Upper lobe of left lung (tissue), 6 donors: ENCODE measurements around the gene SZT2. TPM values are rescaled to one million over a fixed set of nuclear protein-coding genes. Genes with fewer than 3 reads are reported as not detected.

Experiments used
- ATAC-seq, 2 donors: fragments of 200-7000 bp; cut with Tn5 transposase; one replicate each; pipeline ENCODE4 v1.9.1; 2022; ENCODE audit warnings: mild to moderate bottlenecking in 2 of 2, moderate library complexity in 2 of 2; ENCODE audit not compliant: low FRiP score in 2 of 2
- DNase-seq, 2 donors: peaks; one replicate each; pipeline ENCODE4 v3.0.0-alpha.2; 2019 to 2020
- H3K27ac ChIP-seq, 4 donors: fragments of 200-600 bp; sonication (generic); one replicate each; pipeline ENCODE4 v1.5.1; 2016 to 2019
- H3K27me3 ChIP-seq, 4 donors: fragments of 200-600 bp; sonication (generic); one replicate each; pipeline ENCODE4 v1.5.1; 2017 to 2019
- H3K36me3 ChIP-seq, 4 donors: fragments of 200-600 bp; sonication (generic); one replicate each; pipeline ENCODE4 v1.5.1; 2016 to 2019
- H3K4me1 ChIP-seq, 4 donors: fragments of 200-600 bp; sonication (generic); one replicate each; pipeline ENCODE4 v1.5.1; 2018 to 2019
- H3K4me3 ChIP-seq, 4 donors: fragments of 200-600 bp; sonication (generic); one replicate each; pipeline ENCODE4 v1.5.1; 2017 to 2019; ENCODE audit warnings: mild to moderate bottlenecking in 2 of 4, moderate library complexity in 1 of 4
- H3K9me3 ChIP-seq, 4 donors: fragments of 200-600 bp; sonication (generic); one replicate each; pipeline ENCODE4 v1.5.1; 2018 to 2019
- EP300 ChIP-seq, 4 donors: sonication (generic); formaldehyde crosslinking; IDR thresholded peaks; one replicate each; pipeline ENCODE4 v1.5.1; 2017; ENCODE audit warnings: antibody characterized with exemption in 4 of 4, control low read depth in 2 of 4
- POLR2A ChIP-seq, 4 donors: fragments of 450-650 bp; IDR thresholded peaks; one replicate each; pipeline ENCODE4 v1.5.1; 2016 to 2017; ENCODE audit warnings: antibody characterized with exemption in 4 of 4, mild to moderate bottlenecking in 2 of 4
- POLR2AphosphoS5 ChIP-seq, 2 donors: sonication (generic); formaldehyde crosslinking; IDR thresholded peaks; one replicate each; pipeline ENCODE4 v1.5.1; 2017; ENCODE audit warnings: antibody characterized with exemption in 2 of 2
- whole genome bisulfite sequencing, 2 donors: methylation state at CpG; one replicate each; pipeline ENCODE4 v1.1.5; 2017 to 2018; 5-methylcytosine and 5-hydroxymethylcytosine counted together
- total RNA-seq, 6 donors: library from RNA; depleted of rRNA in 4 of 6; stranded (reverse); fragments of >200 nt in 4 of 6; gene quantifications; one replicate each; pipeline versions ENCODE4 v1.1.0 to v1.2.1, GENCODE V29; 2016 to 2021
- TF ChIP-seq, protein P1 (sequence below), 6 experiments: fragments of 450-650 bp in 4 of 6; fragments of 200-600 bp in 2 of 6; sonication (generic) in 2 of 6; IDR thresholded peaks; one replicate each; pipeline ENCODE4 v1.5.1; 2016 to 2019; ENCODE audit warnings: antibody characterized with exemption in 6 of 6
- donor health status: DM: no; HTN: no; CAD: no; lungs with moderate emphysema.
- donor health status: DM: no; HTN: yes; CAD: no; lungs with severe emphysema.

SZT2 gene
- total RNA-seq, 6 donors from 2014 or later = 33.3 to 184 (median 57.0) TPM

DNA sequence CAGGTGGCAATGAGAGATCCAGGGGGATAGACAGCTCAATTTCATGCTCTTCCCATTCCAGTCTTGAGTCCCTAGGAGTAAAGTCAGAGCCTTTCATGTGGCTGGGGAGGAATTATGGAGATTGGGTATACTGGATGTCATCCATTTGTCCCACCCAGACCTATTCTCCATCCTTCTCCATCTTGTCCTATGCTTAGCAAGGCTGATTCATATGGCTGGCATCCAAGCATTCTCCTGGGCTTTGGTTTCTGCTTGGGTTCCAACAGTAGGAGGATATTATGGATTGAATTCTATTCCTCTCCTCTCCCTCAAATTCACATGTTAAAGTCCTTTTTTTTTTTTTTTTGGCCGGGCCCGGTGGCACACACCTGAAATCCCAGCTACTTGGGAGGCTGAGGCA is 34.8 kb upstream of the SZT2 start:
- DNase-seq (no peak), ATAC-seq (no peak)
- 91 to 100% methylated on average over 2 of the region's 2 CpGs for whole genome bisulfite sequencing, 2 donors
- peaks cover 0 to under 1% (median 0%) of the 10 kb centered on the region in 4 donors for H3K36me3 ChIP-seq
- no peaks in the 10 kb centered on the region for H3K27me3 ChIP-seq
- TF ChIP-seq EP300 (IDR thresholded peaks at IDR 0.05) (no peak), POLR2AphosphoS5 (IDR thresholded peaks at IDR 0.05) (no peak), POLR2A (IDR thresholded peaks at IDR 0.05) (no peak)
- TF ChIP-seq, protein P1, sequence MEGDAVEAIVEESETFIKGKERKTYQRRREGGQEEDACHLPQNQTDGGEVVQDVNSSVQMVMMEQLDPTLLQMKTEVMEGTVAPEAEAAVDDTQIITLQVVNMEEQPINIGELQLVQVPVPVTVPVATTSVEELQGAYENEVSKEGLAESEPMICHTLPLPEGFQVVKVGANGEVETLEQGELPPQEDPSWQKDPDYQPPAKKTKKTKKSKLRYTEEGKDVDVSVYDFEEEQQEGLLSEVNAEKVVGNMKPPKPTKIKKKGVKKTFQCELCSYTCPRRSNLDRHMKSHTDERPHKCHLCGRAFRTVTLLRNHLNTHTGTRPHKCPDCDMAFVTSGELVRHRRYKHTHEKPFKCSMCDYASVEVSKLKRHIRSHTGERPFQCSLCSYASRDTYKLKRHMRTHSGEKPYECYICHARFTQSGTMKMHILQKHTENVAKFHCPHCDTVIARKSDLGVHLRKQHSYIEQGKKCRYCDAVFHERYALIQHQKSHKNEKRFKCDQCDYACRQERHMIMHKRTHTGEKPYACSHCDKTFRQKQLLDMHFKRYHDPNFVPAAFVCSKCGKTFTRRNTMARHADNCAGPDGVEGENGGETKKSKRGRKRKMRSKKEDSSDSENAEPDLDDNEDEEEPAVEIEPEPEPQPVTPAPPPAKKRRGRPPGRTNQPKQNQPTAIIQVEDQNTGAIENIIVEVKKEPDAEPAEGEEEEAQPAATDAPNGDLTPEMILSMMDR (IDR thresholded peaks at IDR 0.05) = no peak
- H3K4me1 ChIP-seq = peaks cover 13 to 20% (median 14%) of the 10 kb centered on the region in 4 donors
- H3K9me3 ChIP-seq = no peaks in the 10 kb centered on the region
- H3K27ac ChIP-seq = no peak overlapping the region
- H3K4me3 ChIP-seq = no peak overlapping the region

DNA sequence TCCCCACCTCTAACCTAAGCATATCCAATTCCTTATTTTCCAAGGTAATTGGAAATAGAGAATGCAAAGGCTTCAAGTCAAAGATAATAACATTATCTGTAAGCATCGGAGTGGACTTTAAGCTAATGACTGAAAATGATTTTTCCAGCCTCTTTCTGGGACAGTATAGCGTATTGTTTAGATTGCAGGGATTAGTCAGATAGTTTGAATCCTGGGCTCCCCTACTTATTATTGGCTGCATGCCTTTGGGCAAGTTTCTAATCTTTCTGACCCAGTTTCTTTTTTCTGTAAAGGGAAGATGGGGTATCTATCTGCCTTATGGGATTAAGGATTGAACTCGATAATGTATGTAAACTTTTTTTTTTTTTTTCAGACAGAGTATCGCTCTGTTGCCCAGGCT is 32.4 kb upstream of the SZT2 start:
- Histone ChIP-seq H3K4me3 (no peak overlapping the region), H3K4me1 (peaks cover 13 to 19% (median 14%) of the 10 kb centered on the region in 4 donors), H3K27me3 (no peaks in the 10 kb centered on the region), H3K36me3 (peaks cover 0 to 23% (median 17%) of the 10 kb centered on the region in 4 donors), H3K27ac (peak overlapping the region in 2 of 4 donors; percentile 92 to 96), H3K9me3 (no peaks in the 10 kb centered on the region)
- DNase-seq (no peak), ATAC-seq (no peak)
- TF ChIP-seq POLR2AphosphoS5 (IDR thresholded peaks at IDR 0.05) (no peak), POLR2A (IDR thresholded peaks at IDR 0.05) (no peak), EP300 (IDR thresholded peaks at IDR 0.05) (no peak)
- TF ChIP-seq, protein P1 (IDR thresholded peaks at IDR 0.05) = no peak
- 88 to 98% methylated on average over 4 of the region's 4 CpGs for WGBS, 2 donors

DNA sequence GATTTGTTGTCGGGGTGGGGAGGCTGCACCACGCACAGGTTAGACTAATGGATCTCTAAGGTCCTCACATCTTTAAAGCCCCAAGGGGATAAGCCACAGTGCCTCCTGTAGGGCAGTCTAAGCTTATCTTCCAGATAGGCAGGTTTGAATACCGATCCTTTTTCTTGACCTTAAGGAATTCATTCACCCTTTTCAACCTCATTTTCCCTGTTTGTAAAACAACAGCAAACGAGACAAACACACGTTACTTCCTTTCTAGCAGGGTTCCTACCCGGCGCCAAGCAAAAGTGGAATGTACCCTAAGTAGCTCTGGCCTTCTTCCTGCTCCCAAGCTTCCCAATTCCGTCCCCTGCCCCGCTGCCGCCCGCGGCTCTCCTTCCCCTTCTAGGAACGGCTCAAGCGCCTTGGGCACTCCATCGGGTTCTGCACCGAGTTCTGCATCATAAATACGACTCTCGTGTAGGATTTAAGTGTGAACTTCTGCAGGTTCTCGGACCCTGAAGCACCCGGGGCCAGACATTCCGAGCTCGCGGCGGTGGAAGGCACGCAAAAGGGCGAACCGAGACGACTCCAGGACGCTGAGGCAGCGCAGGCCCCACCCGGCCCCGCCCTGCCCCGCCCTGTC is 31.5 kb upstream of the SZT2 start:
- Histone ChIP-seq H3K27me3 (no peaks in the 10 kb centered on the region), H3K36me3 (peaks cover 0 to 33% (median 25%) of the 10 kb centered on the region in 4 donors), H3K4me1 (peaks cover 13 to 19% (median 15%) of the 10 kb centered on the region in 4 donors), H3K27ac (peak overlapping the region; percentile 92 to 96 (median 92)), H3K9me3 (no peaks in the 10 kb centered on the region), H3K4me3 (peak overlapping the region; percentile 53 to 73 (median 65))
- ATAC-seq = peak; percentile 55 to 71
- WGBS, 2 donors = 1% methylated on average over 24 to 33 of the region's 33 CpGs
- DNase-seq = peak; percentile 50 to 97
- TF ChIP-seq POLR2AphosphoS5 (IDR thresholded peaks at IDR 0.05) (peak in 1 of 2 donors; percentile 34), POLR2A (IDR thresholded peaks at IDR 0.05) (peak in 3 of 4 donors; percentile 23 to 70 (median 56)), EP300 (IDR thresholded peaks at IDR 0.05) (no peak)
- TF ChIP-seq, protein P1 (IDR thresholded peaks at IDR 0.05) = peak in 5 of 6 experiments; percentile 25 to 58 (median 55)

DNA sequence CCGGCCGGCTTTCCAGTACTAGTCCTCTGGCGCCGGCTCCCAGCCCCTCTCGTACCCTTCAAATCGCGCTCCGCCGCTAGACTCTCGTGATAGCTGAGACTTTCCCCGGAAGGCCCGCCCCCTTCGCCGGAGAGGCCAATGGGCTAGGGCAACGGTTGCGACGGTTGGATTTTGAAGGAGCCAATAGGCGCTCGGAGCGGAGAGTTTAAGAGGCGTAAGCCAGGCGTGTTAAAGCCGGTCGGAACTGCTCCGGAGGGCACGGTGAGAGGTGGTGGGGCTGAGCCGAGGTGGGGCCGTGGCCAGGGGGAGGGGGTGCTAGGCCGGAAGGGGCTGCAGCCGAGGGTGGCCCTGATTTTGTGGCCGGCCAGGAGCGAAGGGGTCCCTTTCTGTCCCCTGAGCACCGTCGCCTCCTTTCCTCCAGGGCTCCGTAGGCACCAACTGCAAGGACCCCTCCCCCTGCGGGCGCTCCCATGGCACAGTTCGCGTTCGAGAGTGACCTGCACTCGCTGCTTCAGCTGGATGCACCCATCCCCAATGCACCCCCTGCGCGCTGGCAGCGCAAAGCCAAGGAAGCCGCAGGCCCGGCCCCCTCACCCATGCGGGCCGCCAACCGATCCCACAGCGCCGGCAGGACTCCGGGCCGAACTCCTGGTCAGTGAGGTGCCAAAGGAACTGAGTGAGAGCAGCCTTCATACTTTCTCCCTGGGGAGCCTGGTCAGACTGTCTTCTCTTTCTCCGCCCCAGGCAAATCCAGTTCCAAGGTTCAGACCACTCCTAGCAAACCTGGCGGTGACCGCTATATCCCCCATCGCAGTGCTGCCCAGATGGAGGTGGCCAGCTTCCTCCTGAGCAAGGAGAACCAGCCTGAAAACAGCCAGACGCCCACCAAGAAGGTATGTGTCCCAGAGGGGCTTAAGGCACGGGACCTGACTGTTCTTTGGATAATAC is 30.7 kb upstream of the SZT2 start, which contains the start of gene CDC20:
TSS of gene CDC20 (plus strand) at position 236 of the 948 bp plus-strand sequence. CDS start at position 471, 235 bp downstream.
- Histone ChIP-seq H3K4me1 (peaks cover 13 to 19% (median 16%) of the 10 kb centered on the region in 4 donors), H3K4me3 (peak within 1 kb of the TSS; percentile 53 to 73 (median 65)), H3K27me3 (no peaks in the 10 kb centered on the region), H3K27ac (peak within 1 kb of the TSS; percentile 92 to 96 (median 92)), H3K36me3 (peaks cover 6 to 41% (median 33%) of the 10 kb centered on the region in 4 donors), H3K9me3 (no peaks in the 10 kb centered on the region)
- TF ChIP-seq POLR2A (IDR thresholded peaks at IDR 0.05) (peak in 1 of 4 donors; percentile 9), EP300 (IDR thresholded peaks at IDR 0.05) (no peak), POLR2AphosphoS5 (IDR thresholded peaks at IDR 0.05) (peak in 1 of 2 donors; percentile 3)
- TF ChIP-seq, protein P1 (IDR thresholded peaks at IDR 0.05) = no peak
- peak; percentile 86 to 98 for DNase-seq
- ATAC-seq = peak; percentile 98 to 99
- WGBS, 2 donors = 5 to 12% methylated on average over 16 to 55 of the region's 59 CpGs
